ENCODE measurements around the gene COPG1.

GRCh38 chr3:129325383-129325782 lies 76.0 kb downstream of the COPG1 start:
- no peak for TF ChIP-seq CTCF (IDR thresholded peaks at IDR 0.05)
- no peak for TF ChIP-seq SIN3A (IDR thresholded peaks at IDR 0.05; ENCODE audit: borderline replicate concordance, insufficient read depth, low read depth, low read length)
- no peak for TF ChIP-seq POLR2AphosphoS5 (IDR thresholded peaks at IDR 0.05; ENCODE audit: low read depth, low read length)

Measured in Panc1 (cell line).